A673 (cell line): ENCODE results near the gene FRAS1.

ENCODE experiments used
- CTCF ChIP-seq: fragments of 300-800, 200-600 bp; sonication (generic); conservative IDR thresholded peaks from 2 replicates; pipeline ENCODE4 v1.5.1; 2017; ENCODE audit warnings: low read depth, mild to moderate bottlenecking, antibody characterized with exemption, low read length, moderate library complexity, mixed read lengths
- EZH2 ChIP-seq: fragments of 200-600 bp; sonication (generic); IDR thresholded peaks from 2 replicates; pipeline ENCODE4 v1.6.1; 2017; ENCODE audit warnings: borderline replicate concordance, low read depth, mild to moderate bottlenecking, mixed read lengths, antibody characterized with exemption, low read length; ENCODE audit not compliant: poor library complexity, severe bottlenecking

GRCh38 chr4:78095081-78095480, 38.0 kb downstream of the FRAS1 start:
- TF ChIP-seq CTCF (no peak), EZH2 (no peak)
